NCI-H1092 treated with DMSO at 0.1 percent for 48 hours (cell line): ENCODE results near the gene POLN.
"Not testable (repeated sequence)": the region's sequence is repeated elsewhere in the genome, so short reads cannot be mapped to it uniquely, and the experiment has no call there.

Experiments used
- DNase-seq: peaks from one replicate; lab custom pipeline; 2025; lab: John Stamatoyannopoulos, UW

POLN gene

DNA sequence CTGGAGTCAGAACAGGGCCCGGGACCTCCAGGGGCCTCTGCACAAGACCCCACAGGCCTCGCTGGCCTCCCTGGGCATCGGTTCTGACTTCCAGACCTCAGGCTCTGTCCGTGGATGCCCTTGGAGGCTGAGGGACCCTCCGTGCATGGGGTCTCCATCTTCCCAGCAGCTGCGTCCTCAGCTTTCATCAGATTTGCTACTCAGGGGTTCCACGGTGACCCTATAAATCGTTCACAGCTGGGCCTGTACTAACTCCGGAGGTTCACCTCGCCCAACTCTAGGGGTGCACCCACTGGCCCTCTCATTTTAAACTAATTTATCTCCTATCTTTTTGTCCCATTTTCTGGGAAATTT, 33.1 kb upstream of the POLN start:
- DNase-seq = not testable (repeated sequence)

DNA sequence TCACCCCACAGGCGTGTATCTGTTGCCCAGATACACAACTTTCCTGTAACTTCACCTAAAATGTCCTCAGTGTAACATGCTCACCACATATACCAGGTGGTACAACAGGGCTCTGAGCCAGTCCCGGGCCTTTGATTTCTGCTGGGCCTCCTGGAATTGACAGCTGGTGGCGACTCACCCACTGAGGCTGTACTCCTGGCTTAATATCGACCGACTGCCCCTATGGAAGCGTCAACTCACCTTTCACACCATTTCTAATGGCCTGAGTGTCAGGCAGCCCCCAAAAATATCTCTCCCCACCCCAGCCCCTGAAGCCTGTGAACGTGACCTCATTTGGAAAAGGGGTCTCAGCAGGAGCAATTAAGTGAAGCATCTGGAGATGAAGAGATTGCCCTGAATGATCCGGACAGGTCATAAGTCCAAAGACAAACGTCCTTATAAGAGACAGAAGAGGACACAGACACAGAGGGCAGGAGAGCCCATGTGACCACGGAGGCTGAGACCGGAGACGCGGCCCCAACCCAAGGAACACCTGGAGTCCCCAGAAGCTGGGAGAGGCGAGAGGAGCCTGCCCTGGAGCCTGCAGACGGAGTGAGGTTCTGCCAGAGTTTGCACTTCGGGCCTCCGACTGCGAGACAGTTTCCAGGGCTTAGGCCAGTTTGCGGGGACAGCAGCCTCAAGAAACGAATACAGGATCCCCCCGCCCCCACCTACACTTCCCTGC, 32.6 kb upstream of the POLN start:
- no peak for DNase-seq

DNA sequence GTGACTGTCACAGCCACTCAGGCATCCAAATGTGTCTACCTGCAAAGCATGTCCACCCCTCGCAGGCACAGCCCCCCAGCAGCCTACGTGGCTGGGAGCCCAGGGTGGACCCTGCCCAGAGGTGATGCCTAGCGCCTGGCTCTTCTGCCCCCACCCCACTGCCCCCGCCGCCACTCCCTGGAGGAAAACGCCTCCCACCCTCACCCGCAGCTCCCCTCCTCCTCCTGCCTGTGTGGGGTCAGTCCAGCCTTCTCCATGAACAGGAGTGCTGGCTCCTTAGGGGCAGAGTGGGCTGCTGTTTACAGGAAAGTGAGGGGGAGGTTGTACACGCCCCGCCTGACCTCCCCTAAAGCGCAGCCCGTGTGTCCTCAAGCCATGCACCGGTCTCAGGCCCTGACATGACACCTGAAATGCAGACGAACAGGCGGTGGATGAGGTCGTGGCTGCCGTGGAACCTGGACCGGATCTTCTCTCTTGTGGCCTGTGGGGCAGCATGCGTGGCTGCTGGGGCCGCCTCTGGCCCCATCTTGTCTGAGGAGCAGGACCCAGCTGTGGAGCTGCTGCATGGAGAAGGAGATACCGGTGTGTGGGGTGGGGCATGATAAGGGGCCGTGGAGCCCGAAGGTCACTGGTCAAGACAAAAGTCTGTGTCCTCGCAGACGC, 31.9 kb upstream of the POLN start:
- no peak for DNase-seq

DNA sequence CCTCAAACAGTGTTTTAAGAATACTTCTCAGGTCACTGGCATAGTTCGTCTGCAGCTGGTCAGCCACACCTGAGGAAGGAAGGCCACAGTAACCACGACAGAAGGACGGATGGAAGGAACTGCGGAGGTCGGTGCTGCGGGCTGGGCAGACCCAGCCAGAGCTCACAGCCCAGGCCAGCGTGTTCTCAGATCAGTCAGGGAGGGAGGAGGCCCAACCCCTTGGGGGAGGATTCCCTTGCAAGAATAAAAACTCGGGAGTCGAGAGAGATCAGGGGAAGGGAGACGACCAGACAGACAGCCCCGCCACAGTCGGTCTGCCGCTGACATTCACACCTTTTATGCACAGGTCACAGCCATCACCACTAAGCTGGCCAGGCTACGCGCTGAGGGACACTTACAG, 31.3 kb upstream of the POLN start:
- no peak for DNase-seq

DNA sequence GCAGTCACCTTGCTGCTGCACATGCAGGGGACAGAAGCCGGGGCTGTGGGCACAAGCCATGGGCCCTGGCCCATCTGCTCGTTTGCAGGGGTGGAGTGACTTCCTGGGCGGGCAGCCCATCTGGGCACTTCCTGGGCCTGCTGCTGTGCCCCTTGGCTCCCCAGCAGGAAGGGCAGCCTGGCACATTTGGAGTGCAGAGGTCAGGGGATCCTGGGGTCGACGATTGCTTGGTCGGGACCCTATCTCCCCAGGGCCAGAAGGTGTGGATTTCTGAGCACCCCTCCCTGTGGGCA, 30.9 kb upstream of the POLN start:
- DNase-seq = no peak

DNA sequence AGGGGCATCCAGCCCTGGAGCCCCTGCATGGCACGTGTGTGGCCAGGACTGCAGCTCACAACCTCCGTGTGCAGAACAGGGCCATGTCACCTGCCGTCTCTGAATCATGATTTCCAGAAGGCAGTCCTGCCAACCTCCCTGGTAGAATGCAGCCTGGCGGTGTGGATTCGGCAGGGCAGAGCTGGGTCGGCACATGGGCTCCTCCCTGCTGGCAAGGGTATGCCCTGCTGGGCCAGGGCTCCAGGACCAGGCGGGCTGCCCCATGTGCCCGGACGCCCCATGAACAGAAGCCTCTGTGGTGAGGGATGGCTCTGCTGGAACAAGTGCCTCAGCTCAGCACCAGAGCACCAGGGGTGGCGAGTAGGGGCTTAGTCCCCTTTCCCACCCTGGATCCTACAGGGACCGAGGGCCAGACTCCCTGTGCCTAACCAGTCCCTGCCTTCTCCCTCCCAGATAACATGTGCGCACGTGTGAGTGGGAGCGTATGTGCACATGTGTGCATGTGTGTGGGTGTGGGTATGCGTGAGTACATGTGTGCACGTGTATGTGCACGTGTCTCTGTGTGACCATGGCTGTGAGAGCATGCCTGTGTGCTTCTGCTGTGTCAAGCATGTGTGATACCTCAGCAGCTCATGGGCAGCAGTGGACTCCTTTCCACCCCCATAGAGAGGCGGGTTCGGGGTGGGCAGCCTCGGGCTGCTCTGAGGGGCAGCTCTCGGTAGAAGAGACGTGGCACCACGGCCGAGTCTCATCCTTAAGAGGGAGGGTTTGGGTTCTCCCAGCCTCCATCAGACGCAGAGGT, 30.3 kb upstream of the POLN start:
- no peak for DNase-seq

DNA sequence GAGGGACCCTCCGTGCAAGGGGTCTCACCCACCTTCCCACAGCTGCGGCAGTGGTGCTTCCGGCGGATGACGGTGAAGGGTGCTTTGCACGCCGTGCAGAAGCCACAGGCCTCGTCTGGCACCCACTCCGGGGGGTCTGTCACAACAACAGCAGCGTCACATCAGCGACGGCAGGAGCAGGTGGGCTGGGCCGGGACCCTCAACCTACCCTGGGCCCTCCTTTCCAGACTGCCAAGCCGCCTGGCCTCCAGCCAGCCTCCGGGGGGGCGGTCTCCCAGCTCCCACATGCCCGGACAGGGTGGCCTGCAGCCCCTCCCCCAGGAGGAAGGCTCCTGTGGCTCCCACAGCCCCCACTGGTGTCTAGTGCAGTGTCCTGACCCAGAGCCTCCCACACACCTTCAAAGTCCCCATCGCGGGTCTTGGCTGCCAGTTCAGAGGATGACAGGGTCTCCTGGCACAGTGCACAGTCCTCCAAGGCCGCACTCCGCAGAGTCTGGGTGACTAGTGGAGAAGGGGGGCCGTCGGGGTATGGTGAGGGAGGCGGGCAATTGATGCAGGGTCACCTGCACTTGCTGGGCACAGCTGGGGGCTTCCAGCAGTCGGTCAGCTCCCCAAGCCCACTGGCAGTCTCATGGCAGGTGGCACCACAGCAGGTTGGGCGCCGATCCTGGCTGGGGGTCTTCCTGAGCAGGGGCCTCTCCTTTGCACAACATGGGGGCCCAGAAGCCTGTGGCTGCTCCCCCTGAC, 29.5 kb upstream of the POLN start:
- no peak for DNase-seq

DNA sequence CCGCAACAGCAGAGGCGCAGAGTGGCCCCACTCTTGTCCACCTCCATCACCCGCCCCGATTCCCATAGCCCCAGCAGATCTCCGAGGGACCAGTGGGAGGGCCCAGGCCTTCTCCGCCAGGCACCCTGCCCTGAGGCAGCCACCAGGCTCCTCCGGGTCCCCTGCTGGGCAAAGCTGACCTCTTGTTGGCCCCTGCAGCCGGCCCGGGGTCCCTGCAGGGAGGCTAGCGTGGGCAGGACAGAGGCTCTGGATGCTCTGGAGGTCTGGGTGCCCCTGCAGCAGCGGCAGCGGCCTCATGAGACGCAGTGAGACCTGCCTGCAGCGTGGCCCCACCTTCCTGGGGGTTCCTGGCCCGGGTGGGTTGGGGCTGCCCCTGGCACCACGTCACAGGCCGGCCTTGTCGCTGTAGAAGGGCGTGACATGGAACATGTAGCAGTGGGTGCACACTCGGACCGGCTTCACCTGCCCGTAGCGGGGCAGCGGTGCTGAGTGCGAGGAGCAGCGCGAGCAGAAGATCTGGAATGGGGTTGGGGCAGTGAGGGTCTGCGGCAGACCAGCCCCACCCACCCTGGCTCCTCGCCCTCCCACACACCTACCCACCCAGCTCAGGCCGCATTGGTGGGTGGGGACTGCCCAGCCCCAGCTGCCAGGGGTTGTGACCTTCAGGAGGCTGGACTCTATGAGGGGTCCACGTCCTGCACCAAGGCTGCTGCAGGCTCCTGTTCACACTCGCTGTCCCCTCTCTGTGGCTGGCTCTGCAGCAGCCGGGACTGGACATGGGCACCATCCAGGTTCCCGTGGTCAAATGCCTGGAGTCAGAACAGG, 28.6 kb upstream of the POLN start:
- DNase-seq = no peak

DNA sequence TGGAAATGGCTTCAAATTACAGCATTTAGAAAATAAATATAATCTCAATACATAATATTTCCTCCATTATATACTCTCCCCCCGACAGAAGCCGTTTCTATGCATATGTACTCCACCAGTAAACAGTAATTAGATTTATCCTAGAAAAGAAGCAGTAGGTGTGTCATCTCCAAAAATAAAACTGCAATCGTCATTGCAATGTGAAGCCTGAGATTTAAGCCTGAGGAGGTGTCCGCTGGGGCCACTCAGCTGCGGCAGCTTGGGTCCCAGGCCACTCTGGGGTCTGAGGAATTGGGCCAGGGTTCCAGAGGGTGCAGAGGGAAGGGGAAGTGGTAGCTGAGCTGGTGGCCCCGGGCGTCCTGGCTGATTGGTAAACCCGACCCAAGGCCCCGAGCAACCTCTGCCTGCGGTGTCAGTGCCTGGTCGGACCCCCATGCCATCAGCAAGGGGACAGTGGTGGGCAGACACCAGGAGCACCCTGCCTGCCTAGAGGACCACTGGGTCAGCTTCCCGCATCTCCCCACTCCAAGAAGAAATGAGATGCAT, 27.8 kb upstream of the POLN start:
- DNase-seq = no peak

DNA sequence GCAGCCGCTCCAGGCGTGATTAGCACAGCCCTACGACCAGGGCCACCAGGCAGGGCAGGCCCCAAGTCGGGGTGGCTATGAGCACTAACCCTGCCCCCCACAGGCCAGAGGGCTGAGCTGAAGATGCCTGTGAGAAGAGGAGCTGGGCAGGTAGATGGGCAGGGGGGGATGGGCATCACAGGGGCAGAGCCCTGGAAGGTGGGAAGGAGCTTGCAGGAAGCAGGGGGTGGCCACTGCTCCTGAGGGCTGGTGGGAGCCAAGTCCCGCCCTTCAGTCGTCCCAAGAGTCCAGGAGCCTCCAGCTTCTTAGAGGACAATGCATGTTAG, 27.2 kb upstream of the POLN start:
- no peak for DNase-seq

DNA sequence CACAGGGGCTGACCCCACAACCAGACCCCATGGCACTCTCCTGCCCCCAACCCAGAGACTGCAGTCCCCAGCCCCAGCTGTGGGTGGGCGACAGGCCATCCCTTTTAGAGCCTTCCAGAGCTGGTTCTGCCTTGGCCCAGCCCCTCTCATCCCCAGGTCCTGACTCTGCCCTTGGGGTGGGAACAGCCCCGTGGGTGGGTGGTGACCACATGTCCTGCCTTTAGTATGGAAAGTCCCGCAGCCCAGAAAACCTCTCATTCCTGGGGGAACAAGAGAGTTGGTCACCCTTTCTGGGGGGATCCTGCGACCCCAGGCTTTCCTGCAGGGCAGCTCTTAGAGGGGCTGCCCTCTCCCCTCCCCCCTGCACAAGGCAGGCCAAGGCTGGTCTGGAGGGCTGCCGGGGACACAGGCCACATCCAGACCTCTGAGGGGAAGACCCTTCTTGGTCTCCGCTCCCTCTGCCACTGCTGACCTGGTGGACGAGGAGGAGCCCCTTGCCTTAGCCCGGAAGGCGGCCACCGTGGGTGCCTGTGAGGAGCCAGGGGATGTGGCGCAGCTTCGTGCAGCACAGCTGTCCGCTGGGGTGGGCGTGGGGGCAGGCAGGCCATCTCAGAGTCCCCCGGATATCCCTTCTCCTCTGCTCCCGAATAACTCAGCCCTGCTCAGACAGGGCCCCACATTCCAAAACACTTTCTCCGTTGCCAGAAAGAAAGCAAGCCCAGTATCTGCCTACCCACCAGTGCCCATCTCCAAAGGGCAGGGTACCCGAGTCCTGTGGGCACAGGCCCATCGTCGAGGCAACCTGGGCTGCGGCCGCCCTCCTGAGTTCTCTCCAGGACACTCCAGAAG, 26.7 kb upstream of the POLN start:
- no peak for DNase-seq

DNA sequence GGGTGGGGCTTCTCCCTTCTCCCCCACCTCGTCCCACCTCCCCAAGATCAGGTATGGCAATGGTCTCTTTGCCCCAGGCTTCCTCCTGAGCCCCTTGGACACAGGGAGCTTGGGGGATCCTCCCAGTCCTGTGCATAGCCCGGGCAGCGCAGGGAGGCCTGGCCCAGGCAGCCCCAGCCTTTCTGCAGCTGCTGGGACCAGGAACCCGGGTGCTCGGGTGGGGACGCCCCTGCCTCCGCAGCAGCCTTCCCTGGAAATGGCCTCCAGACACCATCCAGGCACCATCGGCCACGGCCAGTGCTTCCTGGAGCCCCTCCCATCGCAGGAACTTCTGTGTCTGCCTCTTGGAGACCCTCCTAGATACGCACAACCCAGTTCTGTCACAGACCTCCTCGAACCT, 25.9 kb upstream of the POLN start:
- no peak for DNase-seq

DNA sequence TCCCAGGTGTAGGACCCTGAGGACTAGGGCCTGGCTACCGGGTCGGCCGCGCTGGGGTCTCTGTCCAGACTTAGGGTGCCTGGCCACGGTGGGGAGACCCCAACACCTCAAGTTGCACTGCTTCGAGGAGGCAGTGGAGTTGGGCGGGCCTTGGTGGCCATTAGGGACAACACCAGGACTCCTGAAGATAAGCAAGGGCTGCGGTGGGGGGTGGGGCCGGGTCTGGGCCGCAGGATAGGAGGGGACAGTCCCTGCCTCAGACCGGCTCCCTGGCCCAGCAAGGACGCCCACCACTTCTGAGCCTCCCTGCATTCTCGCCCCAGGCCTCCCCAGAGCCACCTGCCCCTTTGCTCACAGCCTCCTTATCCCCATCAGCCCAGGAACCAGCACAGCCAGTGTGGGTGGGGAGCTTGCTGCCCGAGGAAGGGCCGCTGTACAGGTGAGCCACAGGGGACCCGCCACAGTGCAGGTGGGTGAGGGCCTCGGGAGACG, 25.4 kb upstream of the POLN start:
- no peak for DNase-seq

DNA sequence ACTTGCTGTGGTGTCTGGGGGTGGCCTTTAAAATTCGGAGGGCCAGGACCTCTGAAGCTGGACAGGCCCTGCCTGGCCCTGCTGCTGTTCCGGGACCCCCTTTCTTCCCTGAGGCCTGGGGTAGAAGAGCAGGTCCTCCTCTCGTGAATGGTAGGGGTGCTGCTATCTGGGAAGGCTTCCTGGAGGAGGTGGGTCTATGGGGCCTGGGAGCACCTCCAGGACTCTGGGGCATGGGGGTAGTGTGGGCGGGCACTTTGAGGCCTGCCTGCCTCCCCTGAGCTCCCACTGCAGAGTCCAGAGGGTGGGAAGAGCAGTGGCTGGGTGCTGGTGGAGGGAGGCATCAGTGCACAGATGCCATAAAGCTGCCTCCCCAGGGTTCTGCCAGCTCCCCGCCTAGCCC, 24.9 kb upstream of the POLN start:
- DNase-seq = no peak

DNA sequence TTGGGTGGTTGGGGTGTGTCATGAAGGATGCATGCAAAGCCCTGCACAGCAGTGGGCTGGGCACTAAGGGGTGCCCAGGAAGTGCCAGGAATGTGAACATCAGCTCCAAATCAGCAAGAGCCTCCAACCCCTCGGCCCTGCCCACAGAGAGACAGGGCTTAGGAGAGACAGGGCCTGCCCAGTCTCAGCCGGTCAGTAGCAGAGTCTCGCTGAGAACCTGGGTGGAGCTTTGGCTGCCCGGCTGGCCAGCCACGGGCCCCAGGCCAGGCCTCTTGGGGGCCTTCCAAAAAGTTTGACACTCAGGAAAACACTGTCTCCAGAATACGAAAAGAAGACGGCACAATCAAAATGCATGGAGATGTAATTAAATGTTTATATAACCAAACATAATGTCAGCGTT, 24.3 kb upstream of the POLN start:
- no peak for DNase-seq

DNA sequence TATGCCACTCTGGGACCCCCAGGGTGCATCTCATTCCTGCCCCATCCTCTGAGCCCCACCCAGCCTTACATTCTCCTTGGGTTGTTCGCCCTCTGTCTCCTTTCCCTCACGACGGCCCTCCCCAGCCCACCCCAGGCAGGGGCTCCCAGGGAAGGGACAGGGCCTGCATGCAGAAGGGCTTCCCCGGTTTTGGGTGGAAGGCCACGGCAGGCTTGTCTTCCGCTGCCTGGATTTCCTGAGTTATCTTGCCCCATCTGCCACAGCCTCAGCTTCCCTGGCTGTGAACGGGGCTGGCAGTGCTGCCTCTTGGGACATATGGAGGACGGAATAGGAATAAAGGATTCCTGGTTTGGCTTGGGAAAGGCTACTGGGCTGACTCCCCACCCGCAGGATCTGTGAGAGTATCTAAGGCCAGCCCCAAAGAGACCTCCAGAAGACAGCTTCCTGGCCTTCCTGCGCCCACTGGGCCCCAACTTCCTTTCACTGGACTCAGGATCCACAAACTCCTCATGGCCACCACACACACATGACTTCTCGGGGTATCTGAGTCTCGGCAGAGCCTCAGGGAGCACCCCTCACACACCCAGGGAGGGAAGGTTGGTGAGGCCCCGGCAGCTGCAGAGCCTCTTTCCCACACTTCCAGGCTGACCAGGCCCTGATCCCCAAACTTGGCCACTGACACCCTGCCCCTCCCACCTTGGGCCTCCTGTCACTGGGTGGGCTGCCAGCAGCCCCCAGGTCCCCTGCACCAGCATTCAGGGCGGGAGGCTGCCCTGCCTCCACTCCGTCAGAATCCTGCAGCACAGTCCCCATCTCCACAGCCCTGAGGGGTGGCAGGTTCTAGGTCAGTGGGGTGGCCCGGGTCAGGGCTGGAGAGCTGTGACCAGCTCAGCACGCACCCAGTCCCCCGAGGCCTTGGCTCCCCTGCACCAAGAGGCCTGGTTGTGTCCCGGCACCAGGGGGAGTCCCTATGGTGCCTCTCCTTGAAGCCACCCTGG, 23.5 kb upstream of the POLN start:
- no peak for DNase-seq

DNA sequence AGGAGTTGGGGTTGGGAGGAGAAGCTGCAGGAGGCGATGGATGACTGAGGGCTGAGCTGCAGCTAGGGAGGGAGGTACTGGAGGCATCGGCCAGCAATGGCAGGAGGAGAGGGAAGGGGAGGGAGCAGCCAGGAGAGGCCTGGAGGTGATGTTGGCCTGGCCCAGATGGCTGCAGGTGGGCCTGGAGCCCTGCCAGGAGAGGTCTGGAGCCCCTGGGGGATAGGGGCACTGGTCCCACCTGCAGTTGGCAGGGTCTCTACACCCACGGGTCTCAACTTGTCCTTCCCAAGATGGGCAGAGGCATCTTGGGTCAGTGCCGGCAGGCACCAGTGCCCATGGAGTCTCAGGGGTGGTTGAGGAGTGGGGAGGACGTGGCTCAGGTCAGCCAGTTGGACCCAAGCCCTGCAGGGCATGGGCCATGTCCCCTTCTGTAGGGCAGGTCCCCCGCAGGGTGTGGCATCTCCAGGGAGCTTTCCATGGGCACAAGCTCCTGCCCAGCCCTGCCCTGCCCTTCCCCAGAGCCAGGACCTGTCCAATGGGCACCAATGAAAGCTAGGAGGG, 22.6 kb upstream of the POLN start:
- no peak for DNase-seq

DNA sequence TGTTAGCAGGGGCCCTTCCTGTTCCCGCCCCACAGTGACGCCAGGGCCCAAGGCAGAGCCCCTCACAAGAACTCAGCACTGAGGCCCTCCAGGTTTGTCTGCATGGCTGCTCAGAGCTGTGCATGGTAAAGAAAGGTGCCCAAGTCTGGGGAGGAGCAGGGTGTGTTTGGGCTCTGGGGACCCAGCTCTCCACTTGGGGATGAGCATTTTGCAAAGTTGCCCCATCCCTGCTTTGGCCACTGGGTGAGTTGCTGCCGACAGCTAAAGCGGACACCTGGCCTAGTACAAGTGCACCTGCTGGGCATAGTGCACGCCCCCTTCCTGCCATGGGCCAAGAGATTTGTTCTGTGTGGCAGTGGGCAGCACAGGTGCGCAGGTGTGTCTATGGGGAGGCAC, 22.0 kb upstream of the POLN start:
- DNase-seq = peak; percentile 7

DNA sequence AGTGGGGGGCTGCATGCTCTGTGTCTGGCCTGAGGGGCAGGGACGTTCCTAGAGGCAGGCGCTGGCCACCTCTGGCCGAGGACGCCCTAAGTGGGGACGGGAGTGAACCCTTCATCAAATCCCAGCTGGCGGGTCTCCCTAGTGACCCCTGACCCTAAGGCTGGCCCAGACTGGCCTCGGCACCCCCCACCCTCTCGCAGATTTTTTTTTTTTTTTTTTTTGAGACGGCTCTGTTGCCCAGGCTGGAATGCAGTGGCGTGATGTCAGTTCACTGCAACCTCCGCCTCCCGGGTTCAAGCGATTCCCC, 21.0 kb upstream of the POLN start:
- DNase-seq = no peak
